ENCODE results near the gene LILRA5. TPM values are rescaled to one million over a fixed set of nuclear protein-coding genes. Genes with fewer than 3 reads are reported as not detected.

LILRA5 gene
- polyA plus RNA-seq, 1 donor (not counting 4 experiments of a cell fraction or from before 2014, with no cell fraction given), result not detected

DNA sequence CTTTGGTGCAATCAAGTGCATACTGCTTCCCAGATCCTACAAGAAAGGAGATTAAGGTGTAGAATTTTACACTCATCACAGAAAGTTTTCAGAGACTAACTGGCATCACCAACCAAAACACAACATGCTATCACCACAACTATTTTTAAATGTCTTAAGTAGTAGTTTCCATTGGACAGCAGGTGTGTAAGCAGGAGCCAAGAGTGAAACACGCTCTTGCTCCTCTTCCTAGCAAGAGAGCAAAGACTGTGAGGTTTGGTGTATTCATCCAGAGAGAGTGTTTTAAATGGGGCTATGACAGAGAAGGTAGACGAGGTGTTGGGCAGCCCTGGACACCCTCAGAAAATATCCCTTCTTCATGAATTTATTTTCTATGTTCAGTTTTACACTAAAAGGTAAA, 38.5 kb upstream of the LILRA5 start:
- H3K79me2 ChIP-seq (ENCODE audit: control insufficient read depth, insufficient read depth, low read length), result no peaks in the 10 kb centered on the region
- H3K4me3 ChIP-seq (ENCODE audit: control insufficient read depth in 2 of 3, extremely low read depth in 1 of 3, insufficient read depth in 2 of 3, low read depth in 1 of 3, low read length in 3 of 3), result no peak overlapping the region
- dilution Hi-C loops (cut with MboI; ENCODE audit: extremely low pct_ligation_motif_present, low sequenced_read_pairs), result no loop called here
- no peak overlapping the region for H3K9ac ChIP-seq (ENCODE audit: control insufficient read depth, extremely low read depth, insufficient read depth, low read length)
- no peaks in the 10 kb centered on the region for H3K36me3 ChIP-seq (ENCODE audit: control insufficient read depth in 2 of 2, extremely low read depth in 1 of 2, insufficient read depth in 2 of 2, low read length in 2 of 2)
- H3K4me2 ChIP-seq (ENCODE audit: control insufficient read depth, extremely low read depth, insufficient read depth, low read depth, low read length), result no peak overlapping the region
- H3K4me1 ChIP-seq (ENCODE audit: control insufficient read depth, extremely low read depth, insufficient read depth, low read length), result no peaks in the 10 kb centered on the region
- TF ChIP-seq EZH2 (IDR thresholded peaks at IDR 0.05; ENCODE audit: low read length), result no peak
- TF ChIP-seq, protein P1, sequence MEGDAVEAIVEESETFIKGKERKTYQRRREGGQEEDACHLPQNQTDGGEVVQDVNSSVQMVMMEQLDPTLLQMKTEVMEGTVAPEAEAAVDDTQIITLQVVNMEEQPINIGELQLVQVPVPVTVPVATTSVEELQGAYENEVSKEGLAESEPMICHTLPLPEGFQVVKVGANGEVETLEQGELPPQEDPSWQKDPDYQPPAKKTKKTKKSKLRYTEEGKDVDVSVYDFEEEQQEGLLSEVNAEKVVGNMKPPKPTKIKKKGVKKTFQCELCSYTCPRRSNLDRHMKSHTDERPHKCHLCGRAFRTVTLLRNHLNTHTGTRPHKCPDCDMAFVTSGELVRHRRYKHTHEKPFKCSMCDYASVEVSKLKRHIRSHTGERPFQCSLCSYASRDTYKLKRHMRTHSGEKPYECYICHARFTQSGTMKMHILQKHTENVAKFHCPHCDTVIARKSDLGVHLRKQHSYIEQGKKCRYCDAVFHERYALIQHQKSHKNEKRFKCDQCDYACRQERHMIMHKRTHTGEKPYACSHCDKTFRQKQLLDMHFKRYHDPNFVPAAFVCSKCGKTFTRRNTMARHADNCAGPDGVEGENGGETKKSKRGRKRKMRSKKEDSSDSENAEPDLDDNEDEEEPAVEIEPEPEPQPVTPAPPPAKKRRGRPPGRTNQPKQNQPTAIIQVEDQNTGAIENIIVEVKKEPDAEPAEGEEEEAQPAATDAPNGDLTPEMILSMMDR (optimal IDR thresholded peaks at IDR 0.05 in 1 of 3, IDR thresholded peaks at IDR 0.05 in 1 of 3, conservative IDR thresholded peaks at IDR 0.05 in 1 of 3; ENCODE audit: extremely low read depth in 1 of 3, insufficient read depth in 2 of 3, low read length in 3 of 3), result no peak
- no peaks in the 10 kb centered on the region for H4K20me1 ChIP-seq (ENCODE audit: control insufficient read depth, extremely low read depth, insufficient read depth, low read length)
- no peaks in the 10 kb centered on the region for H3K27me3 ChIP-seq (ENCODE audit: control insufficient read depth, extremely low read depth, insufficient read depth, low read length)
- DNase-seq (ENCODE audit: low read depth, low spot score) (no peak), FAIRE-seq (no peak)
- peaks cover 2% of the 10 kb centered on the region for H3K9me3 ChIP-seq (ENCODE audit: control insufficient read depth, low read depth, low read length)
- no peaks in the 10 kb centered on the region for H3K9me1 ChIP-seq (ENCODE audit: control insufficient read depth, extremely low read depth, insufficient read depth, low read length)
- no peak overlapping the region for H2AFZ ChIP-seq (ENCODE audit: control insufficient read depth, low read length)
- H3K27ac ChIP-seq (ENCODE audit: control insufficient read depth, insufficient read depth, low read length), result no peak overlapping the region

DNA sequence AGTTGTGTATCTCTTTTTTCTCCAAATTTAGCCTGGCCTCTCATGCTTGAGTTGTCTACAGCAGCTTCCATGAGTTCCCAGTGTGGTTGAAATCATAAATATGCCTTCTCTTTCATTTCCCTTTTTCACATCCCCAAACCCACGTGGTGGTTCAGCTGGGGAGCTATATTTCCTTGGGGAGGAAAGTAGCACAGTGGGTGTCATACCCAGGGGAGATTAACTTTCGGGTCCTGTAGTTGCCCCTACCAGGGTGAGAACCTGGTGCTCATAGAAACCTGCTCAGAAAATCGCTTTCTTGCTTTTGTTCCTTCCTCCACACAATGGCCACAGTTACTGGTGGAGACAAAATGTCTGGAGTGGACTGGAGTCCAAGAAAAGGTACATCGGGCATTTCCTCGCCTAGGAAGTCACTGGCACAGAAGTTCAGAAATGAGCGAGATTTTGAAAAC, 33.0 kb upstream of the LILRA5 start:
- Histone ChIP-seq H3K4me1 (ENCODE audit: control insufficient read depth, extremely low read depth, insufficient read depth, low read length) (no peaks in the 10 kb centered on the region), H3K36me3 (ENCODE audit: control insufficient read depth in 2 of 2, extremely low read depth in 1 of 2, insufficient read depth in 2 of 2, low read length in 2 of 2) (no peaks in the 10 kb centered on the region), H3K79me2 (ENCODE audit: control insufficient read depth, insufficient read depth, low read length) (no peaks in the 10 kb centered on the region), H3K9me3 (ENCODE audit: control insufficient read depth, low read depth, low read length) (peaks cover 2% of the 10 kb centered on the region), H2AFZ (ENCODE audit: control insufficient read depth, low read length) (no peak overlapping the region), H3K9me1 (ENCODE audit: control insufficient read depth, extremely low read depth, insufficient read depth, low read length) (no peaks in the 10 kb centered on the region), H3K9ac (ENCODE audit: control insufficient read depth, extremely low read depth, insufficient read depth, low read length) (no peak overlapping the region), H3K27me3 (ENCODE audit: control insufficient read depth, extremely low read depth, insufficient read depth, low read length) (no peaks in the 10 kb centered on the region), H4K20me1 (ENCODE audit: control insufficient read depth, extremely low read depth, insufficient read depth, low read length) (no peaks in the 10 kb centered on the region), H3K4me3 (ENCODE audit: control insufficient read depth in 2 of 3, extremely low read depth in 1 of 3, insufficient read depth in 2 of 3, low read depth in 1 of 3, low read length in 3 of 3) (no peak overlapping the region), H3K27ac (ENCODE audit: control insufficient read depth, insufficient read depth, low read length) (no peak overlapping the region), H3K4me2 (ENCODE audit: control insufficient read depth, extremely low read depth, insufficient read depth, low read depth, low read length) (no peak overlapping the region)
- FAIRE-seq (no peak), DNase-seq (ENCODE audit: low read depth, low spot score) (no peak)
- TF ChIP-seq EZH2 (IDR thresholded peaks at IDR 0.05; ENCODE audit: low read length), result no peak
- TF ChIP-seq, protein P1 (optimal IDR thresholded peaks at IDR 0.05 in 1 of 3, IDR thresholded peaks at IDR 0.05 in 1 of 3, conservative IDR thresholded peaks at IDR 0.05 in 1 of 3; ENCODE audit: extremely low read depth in 1 of 3, insufficient read depth in 2 of 3, low read length in 3 of 3), result no peak
- dilution Hi-C loops (cut with MboI; ENCODE audit: extremely low pct_ligation_motif_present, low sequenced_read_pairs), result no loop called here
